H1 (cell line): ENCODE data around the gene MED10.

Source experiments
- BRCA1 ChIP-seq: IDR thresholded peaks from 2 replicates; pipeline ENCODE4 v1.6.1; 2012; ENCODE audit warnings: low read depth, low read length, improper control_type of control experiment
- FOSL1 ChIP-seq: IDR thresholded peaks from 2 replicates; pipeline ENCODE4 v1.6.1; 2011; ENCODE audit warnings: mild to moderate bottlenecking, low read depth, low read length, moderate library complexity; ENCODE audit not compliant: insufficient read depth
- HDAC6 ChIP-seq: IDR thresholded peaks from one replicate; pipeline ENCODE4 v1.7.1; 2012; ENCODE audit warnings: low read depth, mild to moderate bottlenecking, inconsistent platforms, low read length, moderate library complexity
- JUN ChIP-seq: IDR thresholded peaks from 2 replicates; pipeline ENCODE4 v1.6.1; 2011; ENCODE audit warnings: low read depth, mild to moderate bottlenecking, improper control_type of control experiment, low read length
- JUND ChIP-seq: IDR thresholded peaks from 2 replicates; pipeline ENCODE4 v1.6.1; 2011; ENCODE audit warnings: mild to moderate bottlenecking, improper control_type of control experiment, low read length
- POLR2A ChIP-seq, 2 experiments: IDR thresholded peaks; 1 replicate in 1 of 2; 2 replicates in 1 of 2; pipeline ENCODE4 v1.6.1; 2011; ENCODE audit warnings: low read depth in 2 of 2, low read length in 2 of 2, mild to moderate bottlenecking in 2 of 2; ENCODE audit errors: control extremely low read depth in 1 of 2
- SP1 ChIP-seq: IDR thresholded peaks from 2 replicates; pipeline ENCODE4 v1.6.1; 2011; ENCODE audit warnings: low read depth, low read length
- TAF1 ChIP-seq: IDR thresholded peaks from 2 replicates; pipeline ENCODE4 v1.6.1; 2011; ENCODE audit warnings: mild to moderate bottlenecking, low read depth, low read length
- TF ChIP-seq, protein P1 (sequence below): fragments of 300-600 bp; sonication (generic); IDR thresholded peaks from 2 replicates; pipeline ENCODE4 v1.7.1; 2012; ENCODE audit warnings: low read length, moderate library complexity, mild to moderate bottlenecking, inconsistent platforms; ENCODE audit not compliant: insufficient replicate concordance
- TF ChIP-seq, protein P2 (sequence below), 3 experiments: IDR thresholded peaks; 1 replicate in 2 of 3; 2 replicates in 1 of 3; pipeline versions ENCODE4 v1.5.1 to v1.6.1; 2011; ENCODE audit warnings: low read length in 3 of 3, mild to moderate bottlenecking in 3 of 3, inconsistent platforms in 2 of 3, low read depth in 1 of 3, moderate library complexity in 1 of 3; ENCODE audit not compliant: insufficient read depth in 1 of 3; ENCODE audit errors: control extremely low read depth in 1 of 3
- TF ChIP-seq, protein P3 (sequence below): IDR thresholded peaks from 2 replicates; pipeline ENCODE4 v1.6.1; 2011; ENCODE audit warnings: low read length, improper control_type of control experiment

DNA sequence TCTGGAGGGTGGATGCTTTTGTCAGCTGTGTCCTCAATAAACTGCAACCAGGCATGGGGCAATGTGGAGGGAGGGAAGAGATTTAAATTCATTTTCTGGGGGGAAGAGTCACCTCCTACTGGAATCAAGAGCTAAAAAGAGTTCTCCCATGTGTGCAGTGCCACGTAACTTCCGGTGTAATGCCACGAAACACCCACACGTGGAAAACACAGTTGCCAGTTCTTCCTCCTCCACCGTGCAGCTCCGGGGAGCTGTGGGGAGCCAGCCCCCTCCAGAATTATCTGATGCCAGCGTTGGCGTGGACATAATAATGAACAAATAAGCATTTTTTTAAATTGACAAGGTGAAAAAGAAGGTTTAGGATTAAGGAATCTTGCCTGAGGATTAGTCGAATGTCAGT is 32.1 kb upstream of the MED10 start:
- TF ChIP-seq SP1 = no peak
- TF ChIP-seq, protein P1, sequence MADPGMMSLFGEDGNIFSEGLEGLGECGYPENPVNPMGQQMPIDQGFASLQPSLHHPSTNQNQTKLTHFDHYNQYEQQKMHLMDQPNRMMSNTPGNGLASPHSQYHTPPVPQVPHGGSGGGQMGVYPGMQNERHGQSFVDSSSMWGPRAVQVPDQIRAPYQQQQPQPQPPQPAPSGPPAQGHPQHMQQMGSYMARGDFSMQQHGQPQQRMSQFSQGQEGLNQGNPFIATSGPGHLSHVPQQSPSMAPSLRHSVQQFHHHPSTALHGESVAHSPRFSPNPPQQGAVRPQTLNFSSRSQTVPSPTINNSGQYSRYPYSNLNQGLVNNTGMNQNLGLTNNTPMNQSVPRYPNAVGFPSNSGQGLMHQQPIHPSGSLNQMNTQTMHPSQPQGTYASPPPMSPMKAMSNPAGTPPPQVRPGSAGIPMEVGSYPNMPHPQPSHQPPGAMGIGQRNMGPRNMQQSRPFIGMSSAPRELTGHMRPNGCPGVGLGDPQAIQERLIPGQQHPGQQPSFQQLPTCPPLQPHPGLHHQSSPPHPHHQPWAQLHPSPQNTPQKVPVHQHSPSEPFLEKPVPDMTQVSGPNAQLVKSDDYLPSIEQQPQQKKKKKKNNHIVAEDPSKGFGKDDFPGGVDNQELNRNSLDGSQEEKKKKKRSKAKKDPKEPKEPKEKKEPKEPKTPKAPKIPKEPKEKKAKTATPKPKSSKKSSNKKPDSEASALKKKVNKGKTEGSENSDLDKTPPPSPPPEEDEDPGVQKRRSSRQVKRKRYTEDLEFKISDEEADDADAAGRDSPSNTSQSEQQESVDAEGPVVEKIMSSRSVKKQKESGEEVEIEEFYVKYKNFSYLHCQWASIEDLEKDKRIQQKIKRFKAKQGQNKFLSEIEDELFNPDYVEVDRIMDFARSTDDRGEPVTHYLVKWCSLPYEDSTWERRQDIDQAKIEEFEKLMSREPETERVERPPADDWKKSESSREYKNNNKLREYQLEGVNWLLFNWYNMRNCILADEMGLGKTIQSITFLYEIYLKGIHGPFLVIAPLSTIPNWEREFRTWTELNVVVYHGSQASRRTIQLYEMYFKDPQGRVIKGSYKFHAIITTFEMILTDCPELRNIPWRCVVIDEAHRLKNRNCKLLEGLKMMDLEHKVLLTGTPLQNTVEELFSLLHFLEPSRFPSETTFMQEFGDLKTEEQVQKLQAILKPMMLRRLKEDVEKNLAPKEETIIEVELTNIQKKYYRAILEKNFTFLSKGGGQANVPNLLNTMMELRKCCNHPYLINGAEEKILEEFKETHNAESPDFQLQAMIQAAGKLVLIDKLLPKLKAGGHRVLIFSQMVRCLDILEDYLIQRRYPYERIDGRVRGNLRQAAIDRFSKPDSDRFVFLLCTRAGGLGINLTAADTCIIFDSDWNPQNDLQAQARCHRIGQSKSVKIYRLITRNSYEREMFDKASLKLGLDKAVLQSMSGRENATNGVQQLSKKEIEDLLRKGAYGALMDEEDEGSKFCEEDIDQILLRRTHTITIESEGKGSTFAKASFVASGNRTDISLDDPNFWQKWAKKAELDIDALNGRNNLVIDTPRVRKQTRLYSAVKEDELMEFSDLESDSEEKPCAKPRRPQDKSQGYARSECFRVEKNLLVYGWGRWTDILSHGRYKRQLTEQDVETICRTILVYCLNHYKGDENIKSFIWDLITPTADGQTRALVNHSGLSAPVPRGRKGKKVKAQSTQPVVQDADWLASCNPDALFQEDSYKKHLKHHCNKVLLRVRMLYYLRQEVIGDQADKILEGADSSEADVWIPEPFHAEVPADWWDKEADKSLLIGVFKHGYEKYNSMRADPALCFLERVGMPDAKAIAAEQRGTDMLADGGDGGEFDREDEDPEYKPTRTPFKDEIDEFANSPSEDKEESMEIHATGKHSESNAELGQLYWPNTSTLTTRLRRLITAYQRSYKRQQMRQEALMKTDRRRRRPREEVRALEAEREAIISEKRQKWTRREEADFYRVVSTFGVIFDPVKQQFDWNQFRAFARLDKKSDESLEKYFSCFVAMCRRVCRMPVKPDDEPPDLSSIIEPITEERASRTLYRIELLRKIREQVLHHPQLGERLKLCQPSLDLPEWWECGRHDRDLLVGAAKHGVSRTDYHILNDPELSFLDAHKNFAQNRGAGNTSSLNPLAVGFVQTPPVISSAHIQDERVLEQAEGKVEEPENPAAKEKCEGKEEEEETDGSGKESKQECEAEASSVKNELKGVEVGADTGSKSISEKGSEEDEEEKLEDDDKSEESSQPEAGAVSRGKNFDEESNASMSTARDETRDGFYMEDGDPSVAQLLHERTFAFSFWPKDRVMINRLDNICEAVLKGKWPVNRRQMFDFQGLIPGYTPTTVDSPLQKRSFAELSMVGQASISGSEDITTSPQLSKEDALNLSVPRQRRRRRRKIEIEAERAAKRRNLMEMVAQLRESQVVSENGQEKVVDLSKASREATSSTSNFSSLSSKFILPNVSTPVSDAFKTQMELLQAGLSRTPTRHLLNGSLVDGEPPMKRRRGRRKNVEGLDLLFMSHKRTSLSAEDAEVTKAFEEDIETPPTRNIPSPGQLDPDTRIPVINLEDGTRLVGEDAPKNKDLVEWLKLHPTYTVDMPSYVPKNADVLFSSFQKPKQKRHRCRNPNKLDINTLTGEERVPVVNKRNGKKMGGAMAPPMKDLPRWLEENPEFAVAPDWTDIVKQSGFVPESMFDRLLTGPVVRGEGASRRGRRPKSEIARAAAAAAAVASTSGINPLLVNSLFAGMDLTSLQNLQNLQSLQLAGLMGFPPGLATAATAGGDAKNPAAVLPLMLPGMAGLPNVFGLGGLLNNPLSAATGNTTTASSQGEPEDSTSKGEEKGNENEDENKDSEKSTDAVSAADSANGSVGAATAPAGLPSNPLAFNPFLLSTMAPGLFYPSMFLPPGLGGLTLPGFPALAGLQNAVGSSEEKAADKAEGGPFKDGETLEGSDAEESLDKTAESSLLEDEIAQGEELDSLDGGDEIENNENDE = no peak
- TF ChIP-seq, protein P2, sequence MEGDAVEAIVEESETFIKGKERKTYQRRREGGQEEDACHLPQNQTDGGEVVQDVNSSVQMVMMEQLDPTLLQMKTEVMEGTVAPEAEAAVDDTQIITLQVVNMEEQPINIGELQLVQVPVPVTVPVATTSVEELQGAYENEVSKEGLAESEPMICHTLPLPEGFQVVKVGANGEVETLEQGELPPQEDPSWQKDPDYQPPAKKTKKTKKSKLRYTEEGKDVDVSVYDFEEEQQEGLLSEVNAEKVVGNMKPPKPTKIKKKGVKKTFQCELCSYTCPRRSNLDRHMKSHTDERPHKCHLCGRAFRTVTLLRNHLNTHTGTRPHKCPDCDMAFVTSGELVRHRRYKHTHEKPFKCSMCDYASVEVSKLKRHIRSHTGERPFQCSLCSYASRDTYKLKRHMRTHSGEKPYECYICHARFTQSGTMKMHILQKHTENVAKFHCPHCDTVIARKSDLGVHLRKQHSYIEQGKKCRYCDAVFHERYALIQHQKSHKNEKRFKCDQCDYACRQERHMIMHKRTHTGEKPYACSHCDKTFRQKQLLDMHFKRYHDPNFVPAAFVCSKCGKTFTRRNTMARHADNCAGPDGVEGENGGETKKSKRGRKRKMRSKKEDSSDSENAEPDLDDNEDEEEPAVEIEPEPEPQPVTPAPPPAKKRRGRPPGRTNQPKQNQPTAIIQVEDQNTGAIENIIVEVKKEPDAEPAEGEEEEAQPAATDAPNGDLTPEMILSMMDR (IDR thresholded peaks at IDR 0.05; ENCODE audit: control extremely low read depth in 1 of 3, insufficient read depth in 1 of 3, low read depth in 1 of 3, low read length in 3 of 3) = no peak
- TF ChIP-seq, protein P3, sequence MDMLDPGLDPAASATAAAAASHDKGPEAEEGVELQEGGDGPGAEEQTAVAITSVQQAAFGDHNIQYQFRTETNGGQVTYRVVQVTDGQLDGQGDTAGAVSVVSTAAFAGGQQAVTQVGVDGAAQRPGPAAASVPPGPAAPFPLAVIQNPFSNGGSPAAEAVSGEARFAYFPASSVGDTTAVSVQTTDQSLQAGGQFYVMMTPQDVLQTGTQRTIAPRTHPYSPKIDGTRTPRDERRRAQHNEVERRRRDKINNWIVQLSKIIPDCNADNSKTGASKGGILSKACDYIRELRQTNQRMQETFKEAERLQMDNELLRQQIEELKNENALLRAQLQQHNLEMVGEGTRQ = no peak
- no peak for TF ChIP-seq TAF1
- no peak for TF ChIP-seq HDAC6
- no peak for TF ChIP-seq FOSL1
- no peak for TF ChIP-seq JUND
- no peak for TF ChIP-seq BRCA1
- no peak for TF ChIP-seq JUN
- TF ChIP-seq POLR2A (IDR thresholded peaks at IDR 0.05; ENCODE audit: control extremely low read depth in 1 of 2, low read depth in 2 of 2, low read length in 2 of 2) = no peak
